ENCODE data around the gene IFRD2.

Gene IFRD2

DNA sequence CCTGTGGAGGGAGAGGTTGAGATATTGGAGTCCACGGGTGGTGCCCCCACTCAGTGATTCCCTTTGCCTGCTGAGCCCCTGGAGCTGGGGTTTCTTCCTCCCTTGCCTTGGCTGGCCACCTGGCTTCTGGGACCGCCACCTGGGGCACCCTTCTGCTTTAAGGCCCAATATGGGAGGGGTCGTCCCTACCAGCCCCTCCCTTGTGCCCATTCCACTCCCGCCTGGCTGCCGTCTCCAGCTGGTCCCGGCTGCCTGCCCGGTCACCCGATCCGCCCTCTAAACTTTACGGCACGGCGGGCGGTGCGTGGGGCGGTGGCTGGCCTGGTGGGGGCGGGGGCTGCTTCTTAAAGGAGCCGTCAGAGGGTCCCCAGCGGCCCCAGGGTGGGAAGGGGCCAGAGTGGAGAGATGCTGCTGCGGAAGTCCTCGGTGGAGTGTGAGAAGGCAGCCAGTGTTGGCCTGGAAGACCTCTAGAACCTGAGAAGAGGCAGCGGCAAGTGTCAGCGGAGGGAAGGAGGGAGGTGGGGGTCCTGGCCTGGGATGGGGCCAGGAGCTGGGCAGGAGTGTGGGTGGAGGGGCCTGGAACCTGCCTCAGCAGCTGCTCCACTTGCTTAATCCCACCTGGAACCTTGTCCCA is 24.8 kb downstream of the IFRD2 start:
- no peak overlapping the region for H3K4me3 ChIP-seq (ENCODE audit: low read depth, low read length)
- TF ChIP-seq, protein P1, sequence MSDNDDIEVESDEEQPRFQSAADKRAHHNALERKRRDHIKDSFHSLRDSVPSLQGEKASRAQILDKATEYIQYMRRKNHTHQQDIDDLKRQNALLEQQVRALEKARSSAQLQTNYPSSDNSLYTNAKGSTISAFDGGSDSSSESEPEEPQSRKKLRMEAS (IDR thresholded peaks at IDR 0.05; ENCODE audit: low read depth, low read length) = no peak
- TF ChIP-seq, protein P2, sequence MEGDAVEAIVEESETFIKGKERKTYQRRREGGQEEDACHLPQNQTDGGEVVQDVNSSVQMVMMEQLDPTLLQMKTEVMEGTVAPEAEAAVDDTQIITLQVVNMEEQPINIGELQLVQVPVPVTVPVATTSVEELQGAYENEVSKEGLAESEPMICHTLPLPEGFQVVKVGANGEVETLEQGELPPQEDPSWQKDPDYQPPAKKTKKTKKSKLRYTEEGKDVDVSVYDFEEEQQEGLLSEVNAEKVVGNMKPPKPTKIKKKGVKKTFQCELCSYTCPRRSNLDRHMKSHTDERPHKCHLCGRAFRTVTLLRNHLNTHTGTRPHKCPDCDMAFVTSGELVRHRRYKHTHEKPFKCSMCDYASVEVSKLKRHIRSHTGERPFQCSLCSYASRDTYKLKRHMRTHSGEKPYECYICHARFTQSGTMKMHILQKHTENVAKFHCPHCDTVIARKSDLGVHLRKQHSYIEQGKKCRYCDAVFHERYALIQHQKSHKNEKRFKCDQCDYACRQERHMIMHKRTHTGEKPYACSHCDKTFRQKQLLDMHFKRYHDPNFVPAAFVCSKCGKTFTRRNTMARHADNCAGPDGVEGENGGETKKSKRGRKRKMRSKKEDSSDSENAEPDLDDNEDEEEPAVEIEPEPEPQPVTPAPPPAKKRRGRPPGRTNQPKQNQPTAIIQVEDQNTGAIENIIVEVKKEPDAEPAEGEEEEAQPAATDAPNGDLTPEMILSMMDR (IDR thresholded peaks at IDR 0.05; ENCODE audit: low read depth, low read length) = no peak
- TF ChIP-seq MYC (IDR thresholded peaks at IDR 0.05; ENCODE audit: low read depth, low read length) (no peak), POLR2A (IDR thresholded peaks at IDR 0.05; ENCODE audit: extremely low read depth, insufficient read length) (no peak)
- no peak for DNase-seq (ENCODE audit: low read depth)

DNA sequence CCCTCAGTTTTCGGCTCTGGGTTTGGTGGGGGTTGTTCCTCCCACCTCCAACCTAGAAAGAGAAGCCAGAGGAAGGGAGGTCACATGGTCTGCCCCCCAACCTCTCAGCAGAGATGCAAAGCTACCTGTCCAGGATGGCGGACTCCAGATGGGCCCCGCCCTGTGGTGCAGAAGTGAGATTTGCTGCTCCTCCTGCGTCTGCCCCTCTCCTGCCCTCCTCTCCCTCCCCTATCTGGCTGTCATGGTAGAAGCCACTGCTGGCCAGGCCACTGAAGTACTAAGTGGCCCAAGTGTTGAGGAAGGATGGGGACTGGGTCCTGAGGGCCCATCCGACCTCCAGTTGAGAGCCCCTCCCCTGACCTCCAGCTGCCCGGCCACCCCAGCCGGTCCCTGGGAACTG is 25.4 kb downstream of the IFRD2 start:
- TF ChIP-seq, protein P2 (IDR thresholded peaks at IDR 0.05; ENCODE audit: low read depth, low read length) = no peak
- TF ChIP-seq MYC (IDR thresholded peaks at IDR 0.05; ENCODE audit: low read depth, low read length) (no peak), POLR2A (IDR thresholded peaks at IDR 0.05; ENCODE audit: extremely low read depth, insufficient read length) (no peak)
- TF ChIP-seq, protein P1 (IDR thresholded peaks at IDR 0.05; ENCODE audit: low read depth, low read length) = no peak
- H3K4me3 ChIP-seq (ENCODE audit: low read depth, low read length) = no peak overlapping the region
- no peak for DNase-seq (ENCODE audit: low read depth)

GRCh38 chr3:50266017-50266416 is 26.2 kb downstream of the IFRD2 start:
- TF ChIP-seq POLR2A (IDR thresholded peaks at IDR 0.05; ENCODE audit: extremely low read depth, insufficient read length) = no peak
- no peak for TF ChIP-seq MYC (IDR thresholded peaks at IDR 0.05; ENCODE audit: low read depth, low read length)
- TF ChIP-seq, protein P1 (IDR thresholded peaks at IDR 0.05; ENCODE audit: low read depth, low read length) = no peak
- TF ChIP-seq, protein P2 (IDR thresholded peaks at IDR 0.05; ENCODE audit: low read depth, low read length) = no peak
- H3K4me3 ChIP-seq (ENCODE audit: low read depth, low read length) = no peak overlapping the region
- DNase-seq (ENCODE audit: low read depth) = no peak

DNA sequence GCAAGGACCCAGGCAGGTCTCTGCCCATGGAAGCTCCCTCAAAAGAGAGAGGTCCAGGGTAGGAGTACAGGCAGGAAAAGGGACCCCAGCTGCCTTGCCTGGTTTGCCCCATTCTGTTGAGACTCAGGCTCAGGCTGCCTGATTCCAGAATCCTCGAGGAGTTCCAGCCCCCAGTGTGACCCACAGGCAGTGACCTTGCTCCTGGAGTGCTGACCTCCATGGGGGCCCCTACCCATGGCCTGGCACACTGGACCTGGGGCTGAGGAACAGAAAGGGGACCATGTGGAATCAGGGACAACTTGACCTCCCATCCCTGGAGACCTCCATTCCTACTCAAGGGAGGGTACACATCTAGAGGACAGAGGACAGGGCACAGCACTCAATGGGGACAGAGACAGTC is 26.7 kb downstream of the IFRD2 start:
- TF ChIP-seq, protein P1 (IDR thresholded peaks at IDR 0.05; ENCODE audit: low read depth, low read length) = no peak
- TF ChIP-seq, protein P2 (IDR thresholded peaks at IDR 0.05; ENCODE audit: low read depth, low read length) = no peak
- no peak for TF ChIP-seq POLR2A (IDR thresholded peaks at IDR 0.05; ENCODE audit: extremely low read depth, insufficient read length)
- TF ChIP-seq MYC (IDR thresholded peaks at IDR 0.05; ENCODE audit: low read depth, low read length) = no peak
- DNase-seq (ENCODE audit: low read depth) = no peak
- no peak overlapping the region for H3K4me3 ChIP-seq (ENCODE audit: low read depth, low read length)

GRCh38 chr3:50264964-50265485 is 27.2 kb downstream of the IFRD2 start:
- no peak for DNase-seq (ENCODE audit: low read depth)
- TF ChIP-seq POLR2A (IDR thresholded peaks at IDR 0.05; ENCODE audit: extremely low read depth, insufficient read length) (no peak), MYC (IDR thresholded peaks at IDR 0.05; ENCODE audit: low read depth, low read length) (no peak)
- TF ChIP-seq, protein P2 (IDR thresholded peaks at IDR 0.05; ENCODE audit: low read depth, low read length) = no peak
- TF ChIP-seq, protein P1 (IDR thresholded peaks at IDR 0.05; ENCODE audit: low read depth, low read length) = no peak
- no peak overlapping the region for H3K4me3 ChIP-seq (ENCODE audit: low read depth, low read length)
